ENCODE data around the gene ZNF423. TPM values are rescaled to one million over a fixed set of nuclear protein-coding genes. Genes with fewer than 3 reads are reported as not detected.

Gene ZNF423
- total and polyA plus RNA-seq, 2 experiments from 2014 or later, result 14.9 to 41.8 TPM

DNA sequence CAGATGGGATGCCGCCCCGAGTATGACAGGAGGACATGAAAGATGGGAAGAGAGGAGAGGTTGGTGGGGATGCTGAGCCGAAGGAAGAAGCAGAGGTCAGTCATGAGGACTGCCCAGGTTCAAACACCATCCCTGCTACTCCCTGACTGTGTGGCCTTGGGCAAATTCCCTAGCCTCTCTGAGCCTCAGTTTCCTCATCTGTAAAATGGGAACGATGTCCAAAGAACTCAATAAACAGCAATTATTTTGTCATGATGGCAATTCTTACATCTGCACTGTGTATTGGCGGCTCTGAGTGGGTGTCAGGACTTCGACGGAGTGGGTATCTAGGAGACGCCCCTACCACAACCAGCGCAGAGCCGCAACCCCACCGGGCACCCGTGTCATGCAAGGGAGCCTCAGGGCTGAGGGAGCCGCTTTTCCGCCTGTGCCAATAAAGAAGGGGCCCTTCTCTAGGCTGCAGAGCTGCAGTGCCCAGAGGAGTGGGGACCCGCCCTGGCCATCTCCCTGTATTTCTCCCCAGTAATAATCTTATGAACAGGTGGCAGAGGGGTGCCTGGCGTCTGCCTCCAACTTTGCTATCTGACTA lies 173.2 kb downstream of the ZNF423 start:
- H3K27ac ChIP-seq (ENCODE audit: low read depth), result no peak overlapping the region
- H3K27me3 ChIP-seq (ENCODE audit: insufficient read depth), result no peaks in the 10 kb centered on the region
- H4K20me1 ChIP-seq (replicated peaks; ENCODE audit: insufficient read depth), result no peaks in the 10 kb centered on the region
- no peaks in the 10 kb centered on the region for H3K79me2 ChIP-seq (replicated peaks; ENCODE audit: insufficient read depth)
- H3K9me2 ChIP-seq (ENCODE audit: insufficient read depth), result no peaks in the 10 kb centered on the region
- no peaks in the 10 kb centered on the region for H3F3A ChIP-seq (replicated peaks; ENCODE audit: low read depth)
- H2AFZ ChIP-seq, result no peak overlapping the region
- DNase-seq (ENCODE audit: low spot score) (no peak), ATAC-seq (no peak)
- no peak for TF ChIP-seq POLR2AphosphoS5 (IDR thresholded peaks at IDR 0.05; ENCODE audit: low read depth)
- H3K36me3 ChIP-seq (ENCODE audit: insufficient read depth), result no peaks in the 10 kb centered on the region
- H3K36me3 Mint-ChIP-seq (ENCODE audit: low read depth), result peaks cover 44% of the 10 kb centered on the region
- peaks cover 11% of the 10 kb centered on the region for H3K27me3 Mint-ChIP-seq (ENCODE audit: insufficient read depth, low read depth, poor library complexity)
- no peak overlapping the region for H3K27ac Mint-ChIP-seq
- no peak overlapping the region for H3K4me3 Mint-ChIP-seq
- peaks cover 22% of the 10 kb centered on the region for H3K9me3 Mint-ChIP-seq
- peaks cover 6% of the 10 kb centered on the region for H3K4me1 ChIP-seq (ENCODE audit: insufficient read depth)
- peaks cover 16% of the 10 kb centered on the region for H3K4me1 Mint-ChIP-seq
- H3K4me2 ChIP-seq, result no peak overlapping the region
- no peak overlapping the region for H3K4me3 ChIP-seq

DNA sequence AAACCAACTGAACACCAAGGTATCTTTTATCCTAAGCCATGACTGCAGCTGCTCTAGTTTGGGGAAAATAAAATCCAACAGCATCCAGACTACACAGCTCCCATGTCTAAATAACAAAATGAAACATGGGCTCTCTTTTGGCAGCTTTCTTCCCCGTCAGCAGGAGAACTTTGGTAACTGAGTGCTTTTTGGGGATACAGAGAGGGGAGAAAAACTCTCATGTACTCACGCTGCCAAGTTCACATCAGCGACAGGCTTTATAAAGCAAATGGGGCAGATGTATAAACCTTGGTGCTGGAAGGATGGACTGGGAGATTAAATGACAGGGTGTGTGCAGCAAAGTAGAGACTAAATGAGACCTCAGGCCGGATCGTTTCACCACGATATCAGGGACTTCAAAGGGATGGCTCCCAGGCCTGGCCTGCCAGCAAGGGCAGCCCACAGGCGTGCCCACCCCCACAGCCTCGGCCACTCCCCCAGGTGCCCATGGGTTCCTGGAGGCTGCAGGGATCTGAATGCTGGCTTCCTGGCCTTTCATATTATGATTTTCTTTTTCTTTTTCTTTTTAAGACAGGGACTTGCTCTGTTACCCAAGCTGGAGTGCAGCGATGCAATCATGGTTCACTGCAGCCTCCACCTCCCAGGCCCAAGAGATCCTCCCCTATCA lies 174.6 kb downstream of the ZNF423 start:
- Histone ChIP-seq H3K27ac (ENCODE audit: low read depth) (no peak overlapping the region), H3K79me2 (replicated peaks; ENCODE audit: insufficient read depth) (no peaks in the 10 kb centered on the region), H3K27me3 (ENCODE audit: insufficient read depth) (no peaks in the 10 kb centered on the region), H3K4me2 (no peak overlapping the region), H3K4me1 (ENCODE audit: insufficient read depth) (peaks cover 6% of the 10 kb centered on the region), H3K36me3 (ENCODE audit: insufficient read depth) (no peaks in the 10 kb centered on the region), H3K9me2 (ENCODE audit: insufficient read depth) (no peaks in the 10 kb centered on the region), H3K4me3 (no peak overlapping the region), H2AFZ (no peak overlapping the region), H3F3A (replicated peaks; ENCODE audit: low read depth) (no peaks in the 10 kb centered on the region), H4K20me1 (replicated peaks; ENCODE audit: insufficient read depth) (no peaks in the 10 kb centered on the region)
- Mint-ChIP-seq H3K4me1 (peaks cover 12% of the 10 kb centered on the region), H3K27me3 (ENCODE audit: insufficient read depth, low read depth, poor library complexity) (peaks cover 13% of the 10 kb centered on the region), H3K36me3 (ENCODE audit: low read depth) (peaks cover 45% of the 10 kb centered on the region), H3K4me3 (no peak overlapping the region), H3K27ac (no peak overlapping the region), H3K9me3 (peaks cover 22% of the 10 kb centered on the region)
- ATAC-seq (no peak), DNase-seq (ENCODE audit: low spot score) (no peak)
- no peak for TF ChIP-seq EZH2phosphoT487 (IDR thresholded peaks at IDR 0.05; ENCODE audit: unreplicated experiment)
- no peak for TF ChIP-seq EZH2 (IDR thresholded peaks at IDR 0.05; ENCODE audit: low read depth, unreplicated experiment)
- TF ChIP-seq CREB1 (CRISPR knock-in tag; IDR thresholded peaks at IDR 0.05; ENCODE audit: low read depth), result no peak
- TF ChIP-seq, protein P1, sequence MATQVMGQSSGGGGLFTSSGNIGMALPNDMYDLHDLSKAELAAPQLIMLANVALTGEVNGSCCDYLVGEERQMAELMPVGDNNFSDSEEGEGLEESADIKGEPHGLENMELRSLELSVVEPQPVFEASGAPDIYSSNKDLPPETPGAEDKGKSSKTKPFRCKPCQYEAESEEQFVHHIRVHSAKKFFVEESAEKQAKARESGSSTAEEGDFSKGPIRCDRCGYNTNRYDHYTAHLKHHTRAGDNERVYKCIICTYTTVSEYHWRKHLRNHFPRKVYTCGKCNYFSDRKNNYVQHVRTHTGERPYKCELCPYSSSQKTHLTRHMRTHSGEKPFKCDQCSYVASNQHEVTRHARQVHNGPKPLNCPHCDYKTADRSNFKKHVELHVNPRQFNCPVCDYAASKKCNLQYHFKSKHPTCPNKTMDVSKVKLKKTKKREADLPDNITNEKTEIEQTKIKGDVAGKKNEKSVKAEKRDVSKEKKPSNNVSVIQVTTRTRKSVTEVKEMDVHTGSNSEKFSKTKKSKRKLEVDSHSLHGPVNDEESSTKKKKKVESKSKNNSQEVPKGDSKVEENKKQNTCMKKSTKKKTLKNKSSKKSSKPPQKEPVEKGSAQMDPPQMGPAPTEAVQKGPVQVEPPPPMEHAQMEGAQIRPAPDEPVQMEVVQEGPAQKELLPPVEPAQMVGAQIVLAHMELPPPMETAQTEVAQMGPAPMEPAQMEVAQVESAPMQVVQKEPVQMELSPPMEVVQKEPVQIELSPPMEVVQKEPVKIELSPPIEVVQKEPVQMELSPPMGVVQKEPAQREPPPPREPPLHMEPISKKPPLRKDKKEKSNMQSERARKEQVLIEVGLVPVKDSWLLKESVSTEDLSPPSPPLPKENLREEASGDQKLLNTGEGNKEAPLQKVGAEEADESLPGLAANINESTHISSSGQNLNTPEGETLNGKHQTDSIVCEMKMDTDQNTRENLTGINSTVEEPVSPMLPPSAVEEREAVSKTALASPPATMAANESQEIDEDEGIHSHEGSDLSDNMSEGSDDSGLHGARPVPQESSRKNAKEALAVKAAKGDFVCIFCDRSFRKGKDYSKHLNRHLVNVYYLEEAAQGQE (IDR thresholded peaks at IDR 0.05; ENCODE audit: unreplicated experiment), result no peak
- TF ChIP-seq ZNF114 (CRISPR knock-in tag; IDR thresholded peaks at IDR 0.05), result no peak
- TF ChIP-seq, protein P2, sequence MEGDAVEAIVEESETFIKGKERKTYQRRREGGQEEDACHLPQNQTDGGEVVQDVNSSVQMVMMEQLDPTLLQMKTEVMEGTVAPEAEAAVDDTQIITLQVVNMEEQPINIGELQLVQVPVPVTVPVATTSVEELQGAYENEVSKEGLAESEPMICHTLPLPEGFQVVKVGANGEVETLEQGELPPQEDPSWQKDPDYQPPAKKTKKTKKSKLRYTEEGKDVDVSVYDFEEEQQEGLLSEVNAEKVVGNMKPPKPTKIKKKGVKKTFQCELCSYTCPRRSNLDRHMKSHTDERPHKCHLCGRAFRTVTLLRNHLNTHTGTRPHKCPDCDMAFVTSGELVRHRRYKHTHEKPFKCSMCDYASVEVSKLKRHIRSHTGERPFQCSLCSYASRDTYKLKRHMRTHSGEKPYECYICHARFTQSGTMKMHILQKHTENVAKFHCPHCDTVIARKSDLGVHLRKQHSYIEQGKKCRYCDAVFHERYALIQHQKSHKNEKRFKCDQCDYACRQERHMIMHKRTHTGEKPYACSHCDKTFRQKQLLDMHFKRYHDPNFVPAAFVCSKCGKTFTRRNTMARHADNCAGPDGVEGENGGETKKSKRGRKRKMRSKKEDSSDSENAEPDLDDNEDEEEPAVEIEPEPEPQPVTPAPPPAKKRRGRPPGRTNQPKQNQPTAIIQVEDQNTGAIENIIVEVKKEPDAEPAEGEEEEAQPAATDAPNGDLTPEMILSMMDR (conservative IDR thresholded peaks at IDR 0.05; ENCODE audit: low read depth in 2 of 2), result no peak
- no peak for TF ChIP-seq JUNB (IDR thresholded peaks at IDR 0.05; ENCODE audit: unreplicated experiment)
- TF ChIP-seq, protein P3, sequence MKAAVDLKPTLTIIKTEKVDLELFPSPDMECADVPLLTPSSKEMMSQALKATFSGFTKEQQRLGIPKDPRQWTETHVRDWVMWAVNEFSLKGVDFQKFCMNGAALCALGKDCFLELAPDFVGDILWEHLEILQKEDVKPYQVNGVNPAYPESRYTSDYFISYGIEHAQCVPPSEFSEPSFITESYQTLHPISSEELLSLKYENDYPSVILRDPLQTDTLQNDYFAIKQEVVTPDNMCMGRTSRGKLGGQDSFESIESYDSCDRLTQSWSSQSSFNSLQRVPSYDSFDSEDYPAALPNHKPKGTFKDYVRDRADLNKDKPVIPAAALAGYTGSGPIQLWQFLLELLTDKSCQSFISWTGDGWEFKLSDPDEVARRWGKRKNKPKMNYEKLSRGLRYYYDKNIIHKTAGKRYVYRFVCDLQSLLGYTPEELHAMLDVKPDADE (IDR thresholded peaks at IDR 0.05), result no peak
